Measurements from ENCODE around the gene RNU6-8.

GRCh38 chr14:32225378-32225920 is 22.4 kb upstream of the RNU6-8 start:
- TF ChIP-seq EZH2phosphoT487 (IDR thresholded peaks at IDR 0.05; ENCODE audit: borderline replicate concordance, low read length): no peak
- TF ChIP-seq, protein P1, sequence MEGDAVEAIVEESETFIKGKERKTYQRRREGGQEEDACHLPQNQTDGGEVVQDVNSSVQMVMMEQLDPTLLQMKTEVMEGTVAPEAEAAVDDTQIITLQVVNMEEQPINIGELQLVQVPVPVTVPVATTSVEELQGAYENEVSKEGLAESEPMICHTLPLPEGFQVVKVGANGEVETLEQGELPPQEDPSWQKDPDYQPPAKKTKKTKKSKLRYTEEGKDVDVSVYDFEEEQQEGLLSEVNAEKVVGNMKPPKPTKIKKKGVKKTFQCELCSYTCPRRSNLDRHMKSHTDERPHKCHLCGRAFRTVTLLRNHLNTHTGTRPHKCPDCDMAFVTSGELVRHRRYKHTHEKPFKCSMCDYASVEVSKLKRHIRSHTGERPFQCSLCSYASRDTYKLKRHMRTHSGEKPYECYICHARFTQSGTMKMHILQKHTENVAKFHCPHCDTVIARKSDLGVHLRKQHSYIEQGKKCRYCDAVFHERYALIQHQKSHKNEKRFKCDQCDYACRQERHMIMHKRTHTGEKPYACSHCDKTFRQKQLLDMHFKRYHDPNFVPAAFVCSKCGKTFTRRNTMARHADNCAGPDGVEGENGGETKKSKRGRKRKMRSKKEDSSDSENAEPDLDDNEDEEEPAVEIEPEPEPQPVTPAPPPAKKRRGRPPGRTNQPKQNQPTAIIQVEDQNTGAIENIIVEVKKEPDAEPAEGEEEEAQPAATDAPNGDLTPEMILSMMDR (conservative IDR thresholded peaks at IDR 0.05; ENCODE audit: low read depth, low read length): no peak

Data from PC-3 (cell line).